ENCODE data around the gene PODN.

DNA sequence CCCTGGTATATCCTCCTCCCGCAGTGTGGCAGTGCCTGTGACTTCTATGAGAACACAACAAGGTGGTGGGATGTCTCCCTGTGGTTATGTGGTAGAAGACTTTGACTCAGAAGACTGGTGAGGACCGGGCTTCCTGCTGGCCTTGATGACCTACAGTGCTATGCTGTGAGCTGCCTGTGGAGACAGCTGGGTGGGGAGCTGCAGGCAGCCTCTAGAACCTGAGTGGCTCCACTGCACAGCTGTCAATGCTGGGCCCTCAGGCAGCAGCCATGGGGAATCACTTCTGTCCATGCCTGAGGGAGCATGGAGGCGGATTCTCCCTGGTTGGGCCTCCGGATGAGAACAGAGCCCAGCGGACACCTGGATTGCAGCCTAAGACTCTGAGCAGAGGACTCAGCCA, 65.5 kb downstream of the PODN start:
- TF ChIP-seq, protein P1, sequence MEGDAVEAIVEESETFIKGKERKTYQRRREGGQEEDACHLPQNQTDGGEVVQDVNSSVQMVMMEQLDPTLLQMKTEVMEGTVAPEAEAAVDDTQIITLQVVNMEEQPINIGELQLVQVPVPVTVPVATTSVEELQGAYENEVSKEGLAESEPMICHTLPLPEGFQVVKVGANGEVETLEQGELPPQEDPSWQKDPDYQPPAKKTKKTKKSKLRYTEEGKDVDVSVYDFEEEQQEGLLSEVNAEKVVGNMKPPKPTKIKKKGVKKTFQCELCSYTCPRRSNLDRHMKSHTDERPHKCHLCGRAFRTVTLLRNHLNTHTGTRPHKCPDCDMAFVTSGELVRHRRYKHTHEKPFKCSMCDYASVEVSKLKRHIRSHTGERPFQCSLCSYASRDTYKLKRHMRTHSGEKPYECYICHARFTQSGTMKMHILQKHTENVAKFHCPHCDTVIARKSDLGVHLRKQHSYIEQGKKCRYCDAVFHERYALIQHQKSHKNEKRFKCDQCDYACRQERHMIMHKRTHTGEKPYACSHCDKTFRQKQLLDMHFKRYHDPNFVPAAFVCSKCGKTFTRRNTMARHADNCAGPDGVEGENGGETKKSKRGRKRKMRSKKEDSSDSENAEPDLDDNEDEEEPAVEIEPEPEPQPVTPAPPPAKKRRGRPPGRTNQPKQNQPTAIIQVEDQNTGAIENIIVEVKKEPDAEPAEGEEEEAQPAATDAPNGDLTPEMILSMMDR (IDR thresholded peaks at IDR 0.05; ENCODE audit: insufficient read depth, low read length) = no peak
- no peak for TF ChIP-seq POLR2AphosphoS5 (IDR thresholded peaks at IDR 0.05; ENCODE audit: low read depth)
- TF ChIP-seq SPI1 (IDR thresholded peaks at IDR 0.05; ENCODE audit: borderline replicate concordance, low read depth) = no peak
- TF ChIP-seq, protein P2, sequence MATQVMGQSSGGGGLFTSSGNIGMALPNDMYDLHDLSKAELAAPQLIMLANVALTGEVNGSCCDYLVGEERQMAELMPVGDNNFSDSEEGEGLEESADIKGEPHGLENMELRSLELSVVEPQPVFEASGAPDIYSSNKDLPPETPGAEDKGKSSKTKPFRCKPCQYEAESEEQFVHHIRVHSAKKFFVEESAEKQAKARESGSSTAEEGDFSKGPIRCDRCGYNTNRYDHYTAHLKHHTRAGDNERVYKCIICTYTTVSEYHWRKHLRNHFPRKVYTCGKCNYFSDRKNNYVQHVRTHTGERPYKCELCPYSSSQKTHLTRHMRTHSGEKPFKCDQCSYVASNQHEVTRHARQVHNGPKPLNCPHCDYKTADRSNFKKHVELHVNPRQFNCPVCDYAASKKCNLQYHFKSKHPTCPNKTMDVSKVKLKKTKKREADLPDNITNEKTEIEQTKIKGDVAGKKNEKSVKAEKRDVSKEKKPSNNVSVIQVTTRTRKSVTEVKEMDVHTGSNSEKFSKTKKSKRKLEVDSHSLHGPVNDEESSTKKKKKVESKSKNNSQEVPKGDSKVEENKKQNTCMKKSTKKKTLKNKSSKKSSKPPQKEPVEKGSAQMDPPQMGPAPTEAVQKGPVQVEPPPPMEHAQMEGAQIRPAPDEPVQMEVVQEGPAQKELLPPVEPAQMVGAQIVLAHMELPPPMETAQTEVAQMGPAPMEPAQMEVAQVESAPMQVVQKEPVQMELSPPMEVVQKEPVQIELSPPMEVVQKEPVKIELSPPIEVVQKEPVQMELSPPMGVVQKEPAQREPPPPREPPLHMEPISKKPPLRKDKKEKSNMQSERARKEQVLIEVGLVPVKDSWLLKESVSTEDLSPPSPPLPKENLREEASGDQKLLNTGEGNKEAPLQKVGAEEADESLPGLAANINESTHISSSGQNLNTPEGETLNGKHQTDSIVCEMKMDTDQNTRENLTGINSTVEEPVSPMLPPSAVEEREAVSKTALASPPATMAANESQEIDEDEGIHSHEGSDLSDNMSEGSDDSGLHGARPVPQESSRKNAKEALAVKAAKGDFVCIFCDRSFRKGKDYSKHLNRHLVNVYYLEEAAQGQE (IDR thresholded peaks at IDR 0.05; ENCODE audit: insufficient replicate concordance, low read depth) = no peak
- TF ChIP-seq GABPA (IDR thresholded peaks at IDR 0.05; ENCODE audit: low read depth) = no peak

Data from HL-60 (cell line).